Endometrial microvascular endothelial cells (primary cell): Measurements from ENCODE around the gene HELZ. TPM values are rescaled to one million over a fixed set of nuclear protein-coding genes. Genes with fewer than 3 reads are reported as not detected.

Source experiments
- in situ Hi-C: cut with HindIII; loops from 2 replicates; pipeline ENCODE4 v1.10.0; 2017; ENCODE audit warnings: low sequenced_read_pairs, low pct_unique_long_range_greater_than_20kb; ENCODE audit errors: inconsistent ontology term
- total RNA-seq: library from RNA; depleted of rRNA; stranded (reverse); fragments of >200 nt; gene quantifications from one replicate; pipeline ENCODE4 v1.2.3, GENCODE V29; 2015; ENCODE audit errors: inconsistent ontology term

Gene HELZ
- total RNA-seq, 1 donor from 2014 or later: 18.2 TPM

- in situ Hi-C loops: no loop called here
These were observed 173.4 kb downstream of the HELZ start for GRCh38 chr17:67071595-67071994.

GRCh38 chr17:67069603-67070136 is 175.3 kb downstream of the HELZ start:
- in situ Hi-C loops: no loop called here

GRCh38 chr17:67068999-67069398 is 176.0 kb downstream of the HELZ start:
- in situ Hi-C loops: no loop called here

- in situ Hi-C loops: no loop called here
These were observed 177.2 kb downstream of the HELZ start for GRCh38 chr17:67067571-67068482.

- in situ Hi-C loops: no loop called here
These were observed 178.3 kb downstream of the HELZ start for GRCh38 chr17:67066717-67067116.

GRCh38 chr17:67063141-67063540 is 181.9 kb downstream of the HELZ start:
- in situ Hi-C loops: no loop called here

- in situ Hi-C loops: no loop called here
These were observed 185.6 kb downstream of the HELZ start for GRCh38 chr17:67059372-67059771.

- in situ Hi-C loops: no loop called here
These were observed 187.0 kb downstream of the HELZ start for GRCh38 chr17:67058036-67058435.

- in situ Hi-C loops: no loop called here
These were observed 188.1 kb downstream of the HELZ start for GRCh38 chr17:67056746-67057490.

- in situ Hi-C loops: no loop called here
These were observed 188.9 kb downstream of the HELZ start for GRCh38 chr17:67055811-67056745.

- in situ Hi-C loops: no loop called here
These were observed 190.0 kb downstream of the HELZ start for GRCh38 chr17:67055041-67055443.

- in situ Hi-C loops: no loop called here
These were observed 190.4 kb downstream of the HELZ start for GRCh38 chr17:67054608-67055007.

GRCh38 chr17:67054011-67054591 is 190.9 kb downstream of the HELZ start:
- in situ Hi-C loops: no loop called here

GRCh38 chr17:67053438-67054000 is 191.5 kb downstream of the HELZ start:
- in situ Hi-C loops: no loop called here

- in situ Hi-C loops: no loop called here
These were observed 192.1 kb downstream of the HELZ start for GRCh38 chr17:67052720-67053437.

GRCh38 chr17:67051837-67052236 is 193.2 kb downstream of the HELZ start:
- in situ Hi-C loops: no loop called here

GRCh38 chr17:67051155-67051538 is 193.8 kb downstream of the HELZ start:
- in situ Hi-C loops: no loop called here
